ENCODE measurements around the gene EIF2A.

Gene EIF2A

DNA sequence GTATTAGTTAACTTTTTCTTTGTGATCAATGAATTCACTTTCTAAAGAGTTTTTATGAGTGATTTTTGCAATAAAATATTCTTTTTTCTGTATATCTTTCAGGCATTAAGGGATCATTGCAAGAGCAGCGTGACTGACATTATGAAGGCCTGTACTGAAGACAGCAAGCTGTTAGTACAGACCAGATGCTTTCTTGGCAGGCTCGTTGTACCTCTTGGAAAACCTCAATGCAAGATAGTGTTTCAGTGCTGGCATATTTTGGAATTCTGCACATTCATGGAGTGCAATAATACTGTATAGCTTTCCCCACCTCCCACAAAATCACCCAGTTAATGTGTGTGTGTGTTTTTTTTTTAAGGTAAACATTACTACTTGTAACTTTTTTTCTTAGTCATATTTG is 81.0 kb downstream of the EIF2A start:
- H3K27ac ChIP-seq: no peak overlapping the region
- no peak for DNase-seq (ENCODE audit: low read depth, low spot score)

DNA sequence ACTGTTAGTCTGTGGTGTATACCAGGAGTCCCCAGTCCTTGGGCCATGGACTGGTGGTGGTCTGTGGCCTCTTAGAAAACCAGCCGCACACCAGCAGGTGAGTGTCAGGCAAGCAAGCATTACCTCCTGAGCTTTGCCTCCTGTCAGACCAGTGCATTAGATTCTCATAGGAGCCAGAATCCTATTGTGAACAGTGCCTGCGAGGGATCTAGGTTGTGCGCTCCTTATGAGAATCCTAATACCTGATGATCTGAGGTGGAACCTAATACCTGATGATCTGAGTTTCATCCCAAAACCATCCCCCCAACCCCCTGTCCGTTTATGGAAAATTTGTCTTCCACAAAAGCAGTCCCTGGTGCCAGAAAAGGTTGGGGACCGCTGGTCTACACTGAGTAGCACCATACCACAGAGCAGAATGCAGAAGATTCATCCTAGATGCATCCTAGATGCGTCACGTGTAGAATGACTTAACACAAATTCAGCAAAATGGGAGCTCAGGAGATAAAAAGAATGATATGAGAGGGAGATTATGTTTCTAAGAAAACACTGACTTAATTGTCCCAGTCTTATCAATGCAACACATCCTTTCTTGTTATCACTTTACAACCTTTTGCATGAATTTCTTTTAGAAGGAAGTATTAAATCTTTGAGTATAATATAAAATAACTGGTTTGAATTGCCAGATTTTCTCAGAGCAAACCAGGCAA is 85.1 kb downstream of the EIF2A start:
- no peak overlapping the region for H3K27ac ChIP-seq
- DNase-seq (ENCODE audit: low read depth, low spot score): no peak

DNA sequence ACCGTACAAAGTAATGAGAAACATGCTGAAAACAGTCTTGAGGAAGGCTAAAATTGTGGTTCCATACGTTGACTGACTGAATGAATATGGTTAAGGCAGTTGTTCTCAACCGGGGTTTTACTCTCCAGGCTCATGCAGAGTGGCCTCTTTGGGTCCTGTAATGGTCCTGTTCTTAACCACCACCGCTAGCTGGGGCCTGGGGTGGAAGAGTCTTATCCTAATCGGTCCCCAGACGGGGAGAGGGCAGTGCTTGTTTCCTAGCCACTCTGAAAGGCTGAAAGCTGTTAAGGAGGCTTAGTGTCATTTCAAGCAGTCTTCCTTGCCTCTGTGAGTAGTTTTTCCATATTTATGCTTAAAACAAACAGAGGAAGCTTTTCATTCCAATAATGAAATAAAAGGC is 88.5 kb downstream of the EIF2A start:
- H3K27ac ChIP-seq: no peak overlapping the region
- no peak for DNase-seq (ENCODE audit: low read depth, low spot score)

DNA sequence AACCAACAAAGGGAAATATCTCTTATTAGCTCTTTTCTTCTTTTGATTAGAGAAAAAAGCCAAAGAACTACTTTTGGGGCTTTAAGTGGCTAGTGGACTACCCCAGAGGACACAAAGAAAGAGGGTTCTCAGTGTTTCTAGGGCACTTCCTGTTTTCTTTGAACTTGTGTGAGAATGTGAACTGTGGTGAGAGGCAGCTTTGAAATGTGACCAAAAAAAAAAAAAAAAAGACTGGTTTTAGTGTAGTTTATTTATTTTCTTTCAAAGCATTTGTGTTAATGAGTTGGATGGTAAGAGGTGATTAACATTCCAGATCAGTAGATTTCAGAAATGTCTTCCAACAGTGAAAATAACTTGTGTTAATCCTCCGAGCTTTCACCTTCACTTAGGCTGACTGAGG is 88.9 kb downstream of the EIF2A start:
- no peak for DNase-seq (ENCODE audit: low read depth, low spot score)

More for the DNA sequence above, 88.9 kb downstream of the EIF2A start:
- H3K27ac ChIP-seq: no peak overlapping the region

All from epithelial cell of prostate (primary cell).